GM21390 (cell line): ENCODE results near the gene TNFSF8.

Experiments used
- ATAC-seq: cut with Tn5 transposase; IDR thresholded peaks from one replicate; pipeline ENCODE4 v1.9.1; 2021; ENCODE audit not compliant: unreplicated experiment

The TNFSF8 gene

DNA sequence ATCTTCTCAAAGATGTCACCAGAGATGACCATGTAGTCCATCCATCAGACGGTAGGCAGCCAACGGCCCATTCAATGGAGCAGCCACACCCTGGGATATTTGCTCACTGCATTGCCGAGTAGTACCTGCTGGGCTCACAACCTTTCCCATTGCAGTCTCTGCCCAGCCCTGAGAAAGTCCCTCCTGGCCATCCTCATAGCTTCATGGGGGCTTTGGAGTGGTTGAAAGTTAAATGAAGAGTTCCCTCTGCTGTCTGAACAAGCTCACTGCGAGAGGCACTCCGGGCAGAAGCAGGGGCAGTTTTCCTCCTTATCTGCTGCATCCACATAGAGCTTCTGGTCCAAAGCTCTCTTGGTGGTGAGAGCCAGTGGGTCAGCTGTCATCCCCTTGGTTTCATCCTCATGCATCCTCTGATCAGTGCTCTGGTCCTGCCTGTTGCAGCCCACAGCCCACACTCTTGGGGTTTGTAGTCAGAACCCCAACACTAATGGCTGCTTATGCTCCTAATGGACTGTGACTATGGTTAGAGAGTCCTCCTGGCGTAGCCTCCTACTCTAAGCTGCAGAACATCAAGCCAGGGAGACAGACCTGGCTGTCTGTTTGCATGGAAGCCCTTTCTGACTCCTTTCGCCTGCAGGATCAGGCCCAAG lies 23.3 kb downstream of the TNFSF8 start:
- ATAC-seq: no peak

DNA sequence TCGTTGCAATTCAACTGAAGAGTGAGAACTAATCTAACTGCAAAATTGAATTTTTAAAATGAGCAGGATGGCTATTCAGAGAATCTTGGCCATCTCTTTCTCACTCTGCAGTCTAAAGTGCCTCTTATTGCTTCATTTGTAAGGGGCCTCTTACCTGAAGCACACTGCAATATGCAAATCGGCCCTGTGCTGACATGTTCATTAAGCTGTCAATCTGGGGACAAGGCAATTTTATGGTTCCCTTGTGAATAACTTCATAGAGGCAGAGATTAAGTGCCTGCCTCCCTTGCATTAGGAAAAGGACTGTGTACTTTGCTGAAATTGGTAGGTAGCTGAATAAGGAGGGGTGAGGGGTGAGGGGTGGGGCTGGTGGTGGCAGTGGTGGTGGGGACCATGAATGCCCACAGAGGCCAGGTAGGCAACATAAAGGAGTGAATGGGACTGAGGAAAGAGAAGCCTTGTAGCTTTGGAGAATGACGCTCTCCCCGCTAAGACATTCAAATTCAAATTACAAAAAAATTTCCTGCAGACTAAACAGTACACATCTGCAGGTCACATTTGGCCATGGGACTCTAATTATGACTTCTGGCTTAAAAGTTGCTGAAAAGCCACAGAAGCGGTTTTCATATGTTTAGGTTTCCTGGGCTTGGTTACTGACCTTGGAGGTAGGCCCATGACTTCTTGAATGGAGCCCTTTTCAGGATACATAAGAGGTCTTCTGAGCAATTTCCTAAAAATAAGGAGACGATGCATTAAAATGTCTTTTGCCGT lies 25.0 kb downstream of the TNFSF8 start:
- ATAC-seq: no peak

DNA sequence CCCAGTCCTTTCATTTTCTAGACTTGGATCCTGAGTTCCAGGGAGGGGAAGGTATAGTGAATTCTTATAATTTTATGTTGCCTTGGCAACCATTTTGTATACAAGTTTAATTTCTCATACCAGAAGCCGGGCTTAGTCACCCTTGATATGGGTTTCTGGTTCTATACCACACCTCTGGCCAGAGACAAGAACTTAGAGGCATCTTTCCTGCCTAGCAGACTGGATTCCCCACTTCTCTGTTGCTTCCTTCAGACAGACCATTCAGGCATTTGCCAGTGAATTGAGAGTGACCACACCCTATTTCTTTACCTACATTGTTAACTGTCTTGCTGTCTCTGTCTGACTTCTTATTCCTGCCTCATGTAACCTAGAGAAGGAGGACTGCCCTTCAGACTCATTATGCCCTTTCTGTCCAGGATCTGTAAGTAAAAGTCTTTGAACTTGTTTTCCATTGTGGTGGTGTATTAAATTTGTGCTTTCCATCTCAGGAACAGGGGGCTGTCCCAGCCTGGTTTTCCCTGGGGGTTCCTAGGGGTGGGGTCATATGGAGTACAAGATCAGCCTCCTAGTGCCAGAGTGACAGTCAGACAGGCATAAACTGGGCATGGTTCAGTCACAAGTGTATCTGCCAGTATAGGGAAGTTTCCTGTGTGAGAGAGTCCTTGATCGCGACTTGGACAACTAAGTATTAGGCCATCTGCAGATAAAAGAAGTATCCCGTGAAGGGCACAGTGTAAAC lies 27.4 kb downstream of the TNFSF8 start:
- ATAC-seq: no peak

DNA sequence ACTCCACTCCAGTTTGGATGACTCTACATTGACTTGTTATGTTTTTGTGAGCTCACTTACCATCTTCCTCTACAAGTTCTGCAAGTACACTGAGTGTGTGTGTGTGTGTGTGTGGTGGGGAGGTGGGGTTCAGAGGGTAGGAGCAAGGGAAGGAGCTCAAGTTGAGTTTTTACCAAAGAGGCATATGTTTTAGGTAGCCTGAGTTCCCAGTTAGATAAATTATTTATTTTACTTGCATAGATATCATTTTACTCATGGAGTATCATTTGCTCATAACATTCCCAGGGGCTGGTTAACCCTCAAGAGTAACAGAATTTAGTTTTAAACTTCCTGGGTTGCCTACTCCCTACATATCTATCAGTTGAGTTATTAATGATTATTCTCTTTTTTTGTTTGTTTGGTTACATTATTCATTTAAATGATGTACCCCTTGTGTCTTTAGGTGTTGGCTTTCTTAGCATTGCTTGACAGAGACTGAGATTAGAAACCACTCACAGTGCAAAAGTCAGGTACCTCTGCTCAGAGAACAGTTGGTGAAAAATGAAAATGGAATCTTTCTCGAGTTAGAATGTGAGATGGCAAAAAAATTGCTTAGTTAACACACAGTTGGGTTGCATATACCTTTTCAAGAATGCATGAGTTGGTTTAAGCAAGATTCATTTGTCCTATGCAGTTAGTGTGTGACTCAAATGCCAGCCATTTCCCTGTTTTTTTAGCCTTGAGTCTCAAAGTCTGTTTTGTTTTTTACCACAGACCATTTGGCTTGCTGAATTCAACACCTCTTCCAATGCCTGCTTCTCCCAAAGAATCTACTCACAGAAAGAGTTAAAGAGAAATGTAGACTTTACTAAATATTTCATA lies 29.2 kb downstream of the TNFSF8 start:
- no peak for ATAC-seq

DNA sequence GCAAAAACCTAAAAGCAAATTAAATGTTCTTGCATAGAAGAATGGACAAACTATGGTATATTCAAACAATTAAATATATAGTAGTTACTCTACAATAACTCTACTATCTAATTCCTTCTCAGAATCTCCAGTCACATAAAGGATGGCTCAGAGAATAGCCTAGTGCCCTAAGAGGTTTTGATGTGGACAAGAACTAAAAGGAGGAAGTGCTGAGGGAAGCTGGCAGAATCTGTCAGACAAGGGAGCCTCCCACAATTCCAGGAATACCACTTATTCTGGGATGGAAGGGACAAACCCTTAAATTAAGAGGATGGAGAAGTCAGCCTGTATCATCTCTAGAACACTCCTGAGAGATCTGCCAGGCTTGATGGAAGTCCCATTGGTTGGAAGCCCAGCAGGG lies 30.4 kb downstream of the TNFSF8 start:
- ATAC-seq: no peak

DNA sequence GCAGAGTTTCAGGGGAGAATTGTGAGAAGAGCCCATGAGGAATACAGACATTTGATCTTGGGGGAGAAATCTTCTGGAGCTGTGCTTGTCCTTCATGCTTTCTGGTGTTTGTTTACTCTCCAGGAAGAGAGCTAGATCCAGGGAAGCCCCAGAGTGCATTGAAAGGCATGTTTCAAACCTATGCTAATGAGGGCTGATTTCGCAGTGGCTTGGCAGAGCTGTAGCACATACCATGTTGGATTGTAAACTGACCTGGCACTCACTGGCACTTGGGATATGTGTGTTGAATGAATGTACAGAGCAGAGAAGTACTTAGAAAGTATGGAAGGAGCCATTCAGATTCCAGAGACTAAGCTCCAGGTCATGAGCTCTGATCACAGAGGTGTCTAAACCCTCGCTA lies 30.9 kb downstream of the TNFSF8 start:
- ATAC-seq: no peak

DNA sequence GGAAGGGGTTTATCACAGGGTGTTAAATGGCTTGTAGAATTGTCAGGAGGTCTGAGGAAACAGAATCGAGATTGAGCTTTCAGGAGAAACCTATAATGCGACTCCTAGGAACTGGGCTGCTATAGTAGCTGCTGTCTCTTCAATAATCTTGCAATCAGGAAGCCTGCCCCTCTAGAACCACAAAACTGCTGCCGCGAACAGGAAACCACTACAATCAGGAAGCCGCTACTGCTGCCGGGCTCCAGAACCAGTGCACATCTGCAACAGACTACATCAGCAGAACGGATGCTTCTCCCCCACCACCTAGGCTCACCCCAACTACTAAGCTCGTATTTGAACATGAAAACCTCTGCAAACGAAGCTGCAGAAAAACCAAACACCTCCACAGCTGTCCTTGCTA lies 31.6 kb downstream of the TNFSF8 start:
- peak; percentile 78 for ATAC-seq

DNA sequence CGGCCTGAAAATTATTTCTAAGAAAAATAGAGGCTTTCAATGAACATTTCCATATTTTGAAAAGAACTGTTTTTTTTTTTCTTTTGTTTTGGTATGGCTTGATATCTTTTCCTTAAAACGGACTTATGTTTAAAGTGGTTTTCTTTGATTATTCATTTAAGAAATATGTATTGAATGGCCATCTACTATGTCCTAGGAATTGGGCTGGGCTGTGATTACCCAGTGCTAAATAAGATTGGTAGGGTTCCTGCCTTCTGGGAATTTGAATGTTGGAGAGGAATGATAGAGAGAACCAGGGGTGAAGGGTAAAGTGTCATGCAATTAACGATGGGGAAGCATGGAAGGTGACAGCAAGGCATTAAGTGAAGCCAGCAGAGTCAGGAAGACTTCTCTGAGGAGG lies 33.2 kb downstream of the TNFSF8 start:
- ATAC-seq: no peak

DNA sequence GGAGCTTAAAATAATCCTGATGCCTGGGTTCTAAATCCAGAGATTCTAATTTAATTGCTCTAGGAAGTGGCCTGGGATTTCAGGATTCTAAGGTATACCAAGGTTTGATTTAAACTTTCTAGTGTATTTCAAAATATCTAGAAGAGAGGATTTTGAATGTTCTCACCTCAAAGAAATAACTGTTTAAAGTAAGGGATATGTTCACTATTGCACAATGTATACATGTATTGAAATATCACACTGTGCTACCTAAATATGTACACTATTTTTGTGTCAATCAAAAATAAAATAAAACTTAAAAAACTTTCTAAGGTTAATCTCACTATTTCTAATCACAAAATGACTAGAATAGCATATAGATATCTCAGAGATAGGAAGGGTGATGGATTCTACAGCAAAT lies 34.0 kb downstream of the TNFSF8 start:
- no peak for ATAC-seq

DNA sequence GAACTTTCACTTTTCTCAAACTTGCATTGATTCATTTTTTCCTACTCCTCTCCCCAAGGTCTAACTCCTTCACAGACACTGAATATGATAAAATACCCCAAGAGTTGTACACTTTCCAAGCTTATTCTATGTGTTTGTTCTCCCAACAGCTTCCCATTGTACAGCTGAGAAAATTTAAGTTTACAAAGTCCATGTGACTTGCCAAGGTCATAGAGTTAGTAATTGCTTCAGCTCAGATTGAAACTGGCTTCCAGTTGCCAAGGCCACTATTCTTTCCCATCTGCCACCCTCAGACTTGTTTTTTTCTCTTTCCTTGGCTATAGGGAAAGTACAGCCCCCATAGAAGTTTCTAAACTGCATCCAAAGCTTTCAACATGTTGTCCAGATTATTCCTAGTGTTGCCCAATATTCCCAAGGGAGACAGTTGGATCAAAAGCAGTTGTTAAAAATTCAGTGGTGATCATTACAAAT lies 34.8 kb downstream of the TNFSF8 start:
- ATAC-seq: no peak

DNA sequence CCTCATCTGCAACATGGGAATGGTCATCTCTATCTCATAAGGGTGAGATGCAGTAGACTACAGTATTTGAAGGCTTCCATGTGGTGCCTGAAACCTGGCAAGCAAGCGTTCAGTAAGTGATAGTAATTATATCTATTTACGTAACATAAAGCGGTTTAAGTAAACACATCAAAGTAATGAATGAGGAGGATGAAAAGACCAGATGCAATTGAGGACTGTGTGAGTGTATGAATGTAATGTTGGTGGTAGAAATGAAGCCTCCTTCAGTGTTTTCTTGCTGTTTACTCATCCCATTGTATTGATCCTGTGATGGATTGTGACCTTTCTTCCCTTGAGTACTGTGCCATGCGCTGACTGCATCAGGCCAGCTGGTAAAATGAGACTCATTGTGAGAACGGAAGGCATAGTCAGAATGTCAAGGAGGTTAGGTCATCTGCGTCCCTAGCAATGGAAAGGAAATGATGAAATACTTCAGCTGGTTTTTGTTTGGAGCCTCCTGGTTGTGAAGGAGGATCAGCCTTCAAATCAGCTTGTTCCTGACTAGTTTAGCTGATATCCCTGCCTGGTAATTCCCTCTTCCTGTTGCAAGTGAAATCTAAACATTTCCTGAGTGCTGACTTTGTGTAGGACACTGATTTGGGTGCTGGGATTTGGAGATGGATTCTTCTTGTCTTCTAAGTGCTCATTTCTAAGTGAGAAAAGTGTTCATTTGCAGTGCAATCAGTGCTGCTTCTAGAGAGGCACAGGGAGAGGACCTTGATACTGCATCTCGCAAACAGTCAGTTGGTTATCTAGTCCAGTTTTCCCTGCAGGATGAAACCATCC lies 35.6 kb downstream of the TNFSF8 start:
- ATAC-seq: no peak

DNA sequence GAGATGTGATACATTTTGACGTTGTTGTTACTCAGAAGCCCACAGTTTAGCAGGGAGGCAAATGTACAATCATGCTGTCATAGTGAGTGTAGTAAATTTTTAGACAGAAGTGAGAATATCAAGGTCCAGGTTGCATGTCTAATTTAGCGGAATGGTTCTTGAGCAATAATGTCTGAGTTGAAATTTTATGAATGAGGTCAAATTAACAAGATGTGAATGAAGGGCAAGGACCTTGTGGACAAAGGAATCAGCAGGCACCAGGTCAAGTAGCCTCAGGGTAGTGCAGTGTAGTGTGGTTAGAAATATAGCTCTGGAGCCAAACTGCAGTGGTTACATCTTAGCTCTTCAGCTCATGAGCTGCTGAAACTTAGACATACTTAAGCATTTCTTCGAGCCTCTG lies 36.2 kb downstream of the TNFSF8 start:
- ATAC-seq: no peak

DNA sequence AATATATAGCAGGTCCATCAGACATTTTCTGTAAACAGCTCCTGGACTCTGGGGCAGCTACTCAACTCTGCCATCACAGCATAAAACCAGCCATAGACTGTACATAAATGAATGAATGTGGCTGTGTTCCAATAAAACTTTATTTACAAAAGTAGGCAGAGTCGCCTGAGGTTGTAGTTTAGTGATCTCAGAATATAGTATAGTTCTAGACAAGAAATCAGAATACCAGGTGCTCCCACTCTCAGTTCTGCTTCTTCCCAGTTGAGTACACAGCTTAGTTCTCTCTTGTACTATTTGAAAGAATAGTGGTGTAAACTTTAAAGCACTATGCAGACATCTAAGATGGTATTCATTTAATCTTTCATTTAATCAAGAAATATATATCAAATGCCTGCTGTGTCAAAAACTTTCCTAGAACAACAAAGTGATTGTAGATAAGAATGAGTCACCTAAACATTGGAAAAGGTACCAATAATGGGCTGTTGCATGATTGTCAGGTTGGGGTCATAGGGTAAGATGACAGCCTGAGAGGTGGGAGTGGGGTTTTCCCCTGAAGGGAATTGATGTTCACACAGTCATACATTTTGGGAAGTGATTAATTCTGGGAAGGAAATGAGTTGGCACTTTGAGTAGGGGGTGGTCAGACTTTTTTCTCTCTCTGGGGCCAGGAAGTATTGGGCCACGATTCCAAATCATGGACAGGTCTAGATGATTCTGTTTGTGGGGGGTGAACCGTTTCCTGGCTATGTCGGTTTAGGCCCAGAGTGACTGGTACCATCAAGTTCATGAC lies 37.0 kb downstream of the TNFSF8 start:
- ATAC-seq: no peak

DNA sequence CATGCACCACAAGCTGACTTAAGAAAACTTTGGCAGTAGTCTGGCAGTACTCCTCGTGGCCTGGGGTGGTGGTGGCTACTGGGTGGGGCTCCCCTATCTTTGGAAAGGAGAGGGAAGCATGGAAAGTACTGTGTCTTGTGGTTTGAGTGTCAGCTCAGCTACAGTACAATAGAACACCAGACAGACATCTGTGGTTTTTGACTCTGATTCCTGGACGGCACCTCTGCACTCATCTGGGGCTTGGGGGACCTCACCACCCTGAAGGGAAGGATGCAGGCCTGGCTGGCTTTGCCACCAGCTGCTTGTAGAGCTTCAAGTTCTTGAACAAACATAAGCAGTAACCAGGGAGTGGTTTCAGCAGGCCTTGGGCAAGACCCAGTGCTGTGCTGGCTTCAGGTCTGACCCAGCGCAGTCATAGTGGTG lies 40.6 kb downstream of the TNFSF8 start:
- ATAC-seq: no peak

DNA sequence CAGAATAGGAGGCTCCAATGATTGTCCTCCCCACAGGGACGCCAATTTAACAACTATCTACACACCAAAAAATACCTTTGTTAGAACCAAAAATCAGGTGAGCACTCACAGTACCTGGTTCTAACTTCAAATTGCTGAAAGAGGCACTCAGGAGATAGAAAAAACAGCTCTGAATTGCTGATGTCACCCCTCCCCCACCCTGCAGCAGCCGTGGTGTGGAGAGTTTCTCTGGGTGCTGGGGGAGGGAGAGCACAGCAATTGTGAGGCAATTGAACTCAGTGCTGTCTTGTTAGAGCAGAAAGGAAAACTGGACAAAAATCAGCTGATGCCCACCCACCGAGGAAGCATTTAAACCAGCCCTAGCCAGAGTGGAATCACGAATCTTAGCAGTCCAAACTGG lies 41.8 kb downstream of the TNFSF8 start:
- no peak for ATAC-seq

DNA sequence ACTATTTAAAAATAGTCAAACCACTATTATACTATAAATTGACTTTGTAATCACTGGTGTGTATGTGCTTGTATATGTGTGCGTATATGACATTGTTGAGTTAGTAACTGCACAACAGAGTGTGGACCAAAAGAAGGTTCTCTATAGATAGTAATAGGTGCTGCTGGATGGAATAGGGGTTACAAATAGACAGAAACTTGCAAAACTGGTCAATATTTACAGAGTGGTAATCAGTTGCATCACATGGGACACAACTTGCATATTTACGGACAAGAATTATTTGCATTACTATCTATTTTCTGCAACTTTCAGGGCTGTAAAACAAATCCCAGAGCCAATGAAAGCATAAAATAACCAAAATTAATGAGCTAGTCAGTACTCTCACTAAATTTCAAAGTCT lies 42.4 kb downstream of the TNFSF8 start:
- ATAC-seq: no peak

DNA sequence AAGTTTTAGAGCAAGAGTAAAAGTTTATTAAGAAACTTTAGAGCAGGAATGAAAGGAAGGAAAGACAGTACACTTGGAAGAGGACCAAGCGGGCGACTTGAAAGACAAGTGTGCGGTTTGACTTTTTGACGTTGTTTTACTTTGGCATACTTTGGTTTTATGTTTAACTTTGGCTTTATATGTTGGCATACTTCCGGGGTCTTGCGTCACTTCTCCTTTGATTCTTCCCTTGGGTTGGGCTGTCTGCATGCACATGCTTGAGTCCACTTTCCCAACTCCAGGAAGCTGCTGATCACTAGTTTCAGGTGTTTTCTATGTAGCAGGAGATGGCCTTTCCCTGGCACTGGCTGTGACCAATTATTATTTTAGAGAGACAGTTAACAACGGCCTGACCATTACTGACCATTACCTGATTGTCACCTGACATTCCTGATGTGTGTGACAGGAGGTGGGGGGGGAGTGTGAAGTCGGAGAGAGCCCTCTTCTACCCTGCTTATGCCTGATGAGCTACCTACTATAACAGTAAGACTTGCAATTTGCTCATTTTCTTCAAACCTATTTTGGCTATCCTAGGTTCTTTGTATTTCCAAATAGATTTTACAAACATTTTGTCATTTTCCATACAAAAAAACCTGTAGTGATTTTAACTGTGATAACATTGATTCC lies 45.5 kb downstream of the TNFSF8 start:
- ATAC-seq: no peak

DNA sequence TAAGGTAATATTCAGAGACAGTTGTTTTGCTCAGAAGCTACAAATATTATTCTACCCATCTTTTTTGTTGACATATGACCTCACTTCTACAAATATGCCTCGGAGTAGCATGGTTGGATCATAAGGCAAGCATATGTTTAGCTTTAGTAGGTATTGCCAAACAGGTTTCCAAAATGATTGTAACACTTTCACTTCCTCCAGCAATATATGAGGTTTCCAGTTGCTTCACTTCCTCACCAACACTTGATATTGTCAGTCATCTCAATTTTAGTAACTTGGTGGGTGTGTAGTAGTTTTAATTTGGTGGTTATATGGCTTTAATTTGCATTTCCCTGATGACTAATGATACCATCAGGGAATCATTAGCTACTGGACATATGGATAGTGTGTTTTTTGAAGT lies 46.7 kb downstream of the TNFSF8 start:
- ATAC-seq: no peak

DNA sequence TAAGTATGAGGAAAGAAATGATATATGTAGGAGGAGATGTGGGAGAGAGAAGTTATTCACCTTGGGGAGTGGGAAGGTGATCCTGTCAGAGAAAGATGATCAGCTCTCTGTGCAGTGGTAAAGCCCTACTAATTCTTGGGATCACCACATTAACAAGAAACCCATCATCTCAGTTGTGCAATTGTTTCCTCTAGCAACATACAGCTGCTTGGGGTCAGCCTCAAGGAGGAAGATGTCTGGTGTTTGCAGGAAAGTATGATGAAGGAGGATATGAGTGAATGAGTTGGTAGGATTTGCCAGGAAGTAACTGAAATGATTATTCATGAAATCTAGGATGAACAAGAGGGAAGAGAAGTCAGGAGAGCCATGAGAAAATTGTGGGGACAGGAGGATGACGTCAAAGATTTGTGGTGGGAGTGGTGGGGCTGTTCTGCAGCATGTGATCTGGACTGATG lies 50.1 kb downstream of the TNFSF8 start:
- no peak for ATAC-seq
